GM19468 (cell line): Measurements from ENCODE around the gene APOC1.
A peak's percentile ranks its signal among the peaks of the same experiment; 100 is the strongest.
"Not testable (repeated sequence)": the region's sequence is repeated elsewhere in the genome, so short reads cannot be mapped to it uniquely, and the experiment has no call there.

ENCODE experiments used
- ATAC-seq: cut with Tn5 transposase; IDR thresholded peaks from one replicate; pipeline ENCODE4 v1.9.1; 2021; ENCODE audit warnings: mild to moderate bottlenecking, moderate library complexity, moderate number of reproducible peaks; ENCODE audit not compliant: unreplicated experiment; ENCODE audit errors: extremely low read depth

Gene APOC1

GRCh38 chr19:44914433-44915206 is at the start of gene APOC1:
Gene APOC1, plus strand, starts transcription at chr19:44914608. Its CDS starts 284 bp downstream, at chr19:44914892.
- ATAC-seq: peak; percentile 63

- no peak for ATAC-seq
Measured at GRCh38 chr19:44865196-44865767, 49.1 kb upstream of the APOC1 start.

DNA sequence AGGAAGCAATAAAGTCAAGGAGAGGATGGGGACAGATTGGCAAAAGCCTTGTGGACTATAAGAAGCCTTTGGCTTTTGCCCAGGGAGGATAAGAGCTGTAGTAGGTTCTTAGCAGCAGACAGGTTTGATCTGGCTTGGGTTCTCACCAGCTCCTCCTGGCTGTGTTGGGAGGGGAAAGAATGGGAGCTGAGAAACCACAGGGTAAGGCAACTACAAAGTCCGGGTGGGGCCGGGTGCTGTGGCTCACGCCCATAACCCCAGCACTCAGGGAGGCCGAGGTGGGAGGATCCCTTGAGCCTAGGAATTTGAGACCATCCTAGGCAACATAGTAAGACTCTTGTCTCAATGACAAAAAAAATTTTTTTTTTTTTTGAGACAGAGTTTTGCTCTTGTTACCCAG is 47.7 kb upstream of the APOC1 start:
- ATAC-seq: no peak

GRCh38 chr19:44867578-44867977 is 46.8 kb upstream of the APOC1 start:
- no peak for ATAC-seq

DNA sequence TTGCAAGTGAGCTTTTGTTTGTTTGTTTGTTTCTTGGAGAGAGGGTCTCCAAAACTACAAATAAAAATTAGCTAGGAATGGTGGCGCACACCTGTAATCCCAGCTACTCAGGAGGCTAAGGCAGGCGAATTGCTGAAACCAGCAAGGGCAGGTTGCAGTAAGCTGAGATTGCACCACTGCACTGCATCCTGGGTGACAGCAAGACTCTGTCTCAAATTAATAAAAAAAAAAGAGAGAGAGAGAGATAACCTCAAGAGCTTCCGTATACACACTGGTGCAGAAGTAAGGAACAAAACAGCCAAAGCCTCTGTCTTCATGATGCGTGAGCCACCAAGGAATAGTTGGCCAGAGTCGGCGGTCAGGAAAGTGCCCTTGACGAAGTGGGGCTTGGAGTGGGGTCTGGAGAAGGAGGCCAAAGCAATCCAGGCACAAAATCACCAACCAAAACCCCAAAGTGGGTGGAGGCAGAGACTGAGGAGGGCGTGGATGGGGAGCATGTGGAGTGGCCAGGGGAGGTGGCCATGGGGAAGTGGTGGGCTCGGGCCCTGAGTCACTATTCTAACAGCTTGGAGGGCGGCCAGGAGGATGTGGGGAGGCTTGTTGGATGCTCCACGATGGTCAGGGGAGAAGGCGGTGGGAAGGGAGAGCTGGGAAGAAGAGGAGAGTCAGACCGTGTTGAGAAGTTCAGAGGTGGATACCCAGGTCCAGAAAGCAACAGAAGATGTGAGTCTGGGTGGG is 44.5 kb upstream of the APOC1 start:
- ATAC-seq: no peak

DNA sequence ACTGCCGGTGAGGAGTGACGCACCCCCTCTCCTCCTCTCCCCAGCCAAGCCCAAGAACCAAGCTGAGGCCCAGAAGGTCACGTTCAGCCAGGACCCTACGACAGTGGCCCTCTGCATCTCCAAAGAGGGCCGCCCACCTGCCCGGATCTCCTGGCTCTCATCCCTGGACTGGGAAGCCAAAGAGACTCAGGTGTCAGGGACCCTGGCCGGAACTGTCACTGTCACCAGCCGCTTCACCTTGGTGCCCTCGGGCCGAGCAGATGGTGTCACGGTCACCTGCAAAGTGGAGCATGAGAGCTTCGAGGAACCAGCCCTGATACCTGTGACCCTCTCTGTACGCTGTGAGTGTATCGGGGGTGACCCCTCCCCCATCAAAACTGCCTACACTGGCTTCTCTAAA is 42.6 kb upstream of the APOC1 start:
- ATAC-seq: no peak

GRCh38 chr19:44872661-44873060 is 41.7 kb upstream of the APOC1 start:
- no peak for ATAC-seq

DNA sequence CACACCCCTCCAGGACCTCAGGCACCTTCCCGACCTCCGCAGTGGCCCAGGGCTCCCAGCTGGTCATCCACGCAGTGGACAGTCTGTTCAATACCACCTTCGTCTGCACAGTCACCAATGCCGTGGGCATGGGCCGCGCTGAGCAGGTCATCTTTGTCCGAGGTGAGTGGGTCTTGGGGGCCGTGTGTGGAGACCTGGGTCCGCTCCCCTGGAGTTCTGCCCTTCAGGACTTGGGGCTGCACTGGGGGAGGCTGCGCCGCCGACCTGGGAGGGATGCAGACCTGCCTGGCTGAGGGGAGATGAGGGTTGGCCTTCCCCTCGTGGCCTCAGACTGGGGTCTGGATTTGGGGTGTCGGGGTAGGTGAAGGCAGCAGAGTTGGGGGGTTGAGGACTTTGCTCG is 40.1 kb upstream of the APOC1 start:
- no peak for ATAC-seq

- ATAC-seq: no peak
Measured at GRCh38 chr19:44875666-44876451, 38.5 kb upstream of the APOC1 start.

GRCh38 chr19:44876930-44877535 is 37.4 kb upstream of the APOC1 start:
- ATAC-seq: no peak

DNA sequence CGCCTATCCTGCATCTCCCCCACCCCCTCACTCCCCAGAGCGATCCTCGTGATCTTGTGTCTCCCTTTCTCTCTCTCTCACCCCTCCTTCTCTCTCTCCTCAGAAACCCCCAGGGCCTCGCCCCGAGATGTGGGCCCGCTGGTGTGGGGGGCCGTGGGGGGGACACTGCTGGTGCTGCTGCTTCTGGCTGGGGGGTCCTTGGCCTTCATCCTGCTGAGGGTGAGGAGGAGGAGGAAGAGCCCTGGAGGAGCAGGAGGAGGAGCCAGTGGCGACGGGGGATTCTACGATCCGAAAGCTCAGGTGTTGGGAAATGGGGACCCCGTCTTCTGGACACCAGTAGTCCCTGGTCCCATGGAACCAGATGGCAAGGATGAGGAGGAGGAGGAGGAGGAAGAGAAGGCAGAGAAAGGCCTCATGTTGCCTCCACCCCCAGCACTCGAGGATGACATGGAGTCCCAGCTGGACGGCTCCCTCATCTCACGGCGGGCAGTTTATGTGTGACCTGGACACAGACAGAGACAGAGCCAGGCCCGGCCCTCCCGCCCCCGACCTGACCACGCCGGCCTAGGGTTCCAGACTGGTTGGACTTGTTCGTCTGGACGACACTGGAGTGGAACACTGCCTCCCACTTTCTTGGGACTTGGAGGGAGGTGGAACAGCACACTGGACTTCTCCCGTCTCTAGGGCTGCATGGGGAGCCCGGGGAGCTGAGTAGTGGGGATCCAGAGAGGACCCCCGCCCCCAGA is 36.1 kb upstream of the APOC1 start:
- ATAC-seq: no peak

DNA sequence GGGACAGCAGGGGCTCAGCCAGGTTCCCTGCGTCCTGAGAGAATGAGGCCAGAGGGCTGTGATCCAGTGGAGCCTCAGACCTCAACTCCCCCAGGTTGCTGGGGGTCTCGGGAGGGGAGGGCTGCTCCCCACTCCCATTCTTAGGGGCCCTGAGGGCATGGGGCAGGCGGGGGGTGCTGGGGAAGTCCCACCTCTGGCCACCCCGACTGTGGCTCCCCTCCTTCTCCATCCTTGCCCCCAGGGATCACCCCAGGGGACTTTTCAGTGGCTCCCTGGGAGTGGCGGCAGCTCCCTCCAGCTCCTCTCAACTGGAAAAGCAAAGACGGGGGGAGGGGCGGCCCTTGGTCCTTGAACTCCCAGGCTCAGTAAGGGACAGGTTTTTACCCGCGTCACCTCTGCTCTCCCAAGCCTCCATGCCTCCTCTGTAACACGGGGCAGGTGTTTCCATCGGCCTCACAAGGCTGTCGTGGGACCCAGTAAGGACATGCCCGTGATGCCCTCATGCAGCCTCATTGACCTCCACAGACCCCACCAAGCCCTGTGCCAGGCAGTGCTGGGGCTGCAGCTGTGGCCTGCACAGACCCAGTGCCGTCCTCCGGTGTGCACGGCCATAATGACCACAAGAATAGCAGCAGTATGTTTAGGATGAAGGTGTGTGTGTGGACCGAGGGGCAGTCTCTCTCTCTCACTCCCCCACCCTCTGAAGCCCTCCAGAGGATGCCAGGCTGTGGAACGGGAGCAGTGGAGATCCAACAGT is 34.9 kb upstream of the APOC1 start:
- ATAC-seq: no peak

- ATAC-seq: no peak
Measured at GRCh38 chr19:44882063-44882462, 32.3 kb upstream of the APOC1 start.

DNA sequence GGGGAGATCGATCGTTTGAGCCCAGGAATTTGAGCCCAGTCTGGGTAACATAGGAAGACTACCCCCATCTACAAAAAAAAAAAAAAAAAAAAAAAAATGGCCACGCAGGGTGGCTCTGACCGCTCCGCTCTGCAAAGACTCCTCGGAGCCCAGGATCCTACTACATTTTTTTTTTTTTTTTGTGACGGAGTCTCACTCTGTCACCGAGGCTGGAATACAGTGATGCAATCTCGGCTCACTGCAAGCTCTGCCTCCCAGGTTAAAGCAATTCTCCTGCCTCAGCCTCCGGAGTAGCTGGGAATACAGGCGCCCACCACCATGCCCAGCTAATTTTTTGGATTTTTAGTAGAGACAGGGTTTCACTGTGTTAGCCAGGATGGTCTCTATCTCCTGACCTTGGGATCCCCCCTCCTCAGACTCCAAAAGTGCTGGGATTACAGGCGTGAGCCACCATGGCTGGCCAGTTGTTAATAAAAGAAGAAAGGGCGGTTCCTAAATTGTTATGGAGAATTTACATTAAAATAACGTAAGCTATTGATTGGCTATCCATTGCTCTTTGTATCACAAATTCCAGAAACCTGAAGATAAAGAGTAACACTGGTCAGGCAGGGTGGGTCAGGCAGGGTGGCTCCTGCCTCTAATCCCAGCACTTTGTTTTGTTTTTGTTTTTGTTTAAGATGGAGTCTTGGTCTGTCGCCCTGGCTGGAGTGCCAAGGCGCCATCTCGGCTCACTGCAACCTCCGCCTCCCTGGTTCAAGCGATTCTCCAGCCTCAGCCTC is 31.6 kb upstream of the APOC1 start:
- not testable (repeated sequence) for ATAC-seq

- no peak for ATAC-seq
Measured at GRCh38 chr19:44883922-44884321, 30.5 kb upstream of the APOC1 start.

DNA sequence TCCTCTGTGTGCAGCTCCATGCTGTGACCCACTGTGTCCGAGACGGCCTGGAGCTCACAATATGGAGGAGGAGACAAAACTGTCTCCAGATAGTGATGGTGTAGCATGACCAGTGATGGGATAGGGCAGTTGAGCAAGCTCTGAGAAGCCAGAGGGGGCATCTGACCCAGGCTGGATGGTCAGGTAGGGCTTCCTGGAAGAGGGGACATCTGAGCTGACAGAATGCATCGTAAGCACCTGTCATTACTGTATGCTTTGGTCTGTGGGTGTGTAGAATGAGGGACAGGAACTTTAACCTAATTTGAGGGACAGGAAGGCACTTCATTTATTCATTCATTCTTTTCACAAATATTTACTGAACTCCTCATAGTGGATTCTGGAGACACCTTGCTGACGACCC is 29.8 kb upstream of the APOC1 start:
- ATAC-seq: no peak

- no peak for ATAC-seq
Measured at GRCh38 chr19:44886141-44886540, 28.3 kb upstream of the APOC1 start.

GRCh38 chr19:44887648-44888047 is 26.8 kb upstream of the APOC1 start:
- ATAC-seq: no peak
